Stimulated activated CD4-positive, alpha-beta T cell treated with anti-CD3 and anti-CD28 coated beads, Interleukin-15, amount 100 ng/mL, for 48 hours (primary cell): ENCODE results near the gene TBL3.

Experiments used
- DNase-seq, 2 donors: peaks; one replicate each; pipeline ENCODE4 v3.0.0-alpha.2; 2020; ENCODE audit warnings: low read depth in 2 of 2

Gene TBL3

DNA sequence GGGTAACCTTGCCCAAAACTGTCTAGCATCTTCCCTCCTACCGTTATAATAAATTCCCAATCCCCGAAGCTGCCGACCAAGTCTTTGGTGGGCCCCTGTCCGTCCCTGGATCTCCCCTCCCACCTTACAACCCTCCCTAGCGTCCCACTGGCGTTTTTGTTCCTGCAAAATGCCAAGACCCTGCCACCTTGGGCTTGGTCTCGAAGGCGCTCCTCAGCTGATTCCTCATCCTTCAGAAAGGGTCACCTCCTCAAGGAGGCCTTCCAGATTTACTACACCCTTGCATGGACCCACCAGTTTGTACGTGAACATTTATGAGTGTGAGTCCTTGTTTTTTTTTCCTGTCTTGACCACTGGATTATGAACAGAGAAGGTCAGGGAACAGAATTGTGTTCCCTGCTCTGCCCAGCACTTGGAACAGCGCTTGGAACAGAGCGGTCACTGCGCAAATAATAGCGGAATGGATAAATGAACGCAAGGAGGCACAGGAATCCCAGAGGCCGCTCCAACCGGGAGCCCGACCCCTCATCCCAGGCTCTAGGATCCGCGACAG lies 11.2 kb downstream of the TBL3 start:
- DNase-seq: no peak

- DNase-seq: peak in 1 of 2 donors; percentile 70
Observed at GRCh38 chr16:1983544-1984346, 11.9 kb downstream of the TBL3 start, which contains the start of gene GFER. GFER (plus strand) TSS chr16:1984193; CDS start chr16:1984219, 26 bp downstream.

GRCh38 chr16:1984347-1985225 lies 12.7 kb downstream of the TBL3 start:
- no peak for DNase-seq

- DNase-seq: no peak
Observed at GRCh38 chr16:1985466-1986150, 13.8 kb downstream of the TBL3 start.

- no peak for DNase-seq
Observed at GRCh38 chr16:1987198-1987597, 15.3 kb downstream of the TBL3 start.

DNA sequence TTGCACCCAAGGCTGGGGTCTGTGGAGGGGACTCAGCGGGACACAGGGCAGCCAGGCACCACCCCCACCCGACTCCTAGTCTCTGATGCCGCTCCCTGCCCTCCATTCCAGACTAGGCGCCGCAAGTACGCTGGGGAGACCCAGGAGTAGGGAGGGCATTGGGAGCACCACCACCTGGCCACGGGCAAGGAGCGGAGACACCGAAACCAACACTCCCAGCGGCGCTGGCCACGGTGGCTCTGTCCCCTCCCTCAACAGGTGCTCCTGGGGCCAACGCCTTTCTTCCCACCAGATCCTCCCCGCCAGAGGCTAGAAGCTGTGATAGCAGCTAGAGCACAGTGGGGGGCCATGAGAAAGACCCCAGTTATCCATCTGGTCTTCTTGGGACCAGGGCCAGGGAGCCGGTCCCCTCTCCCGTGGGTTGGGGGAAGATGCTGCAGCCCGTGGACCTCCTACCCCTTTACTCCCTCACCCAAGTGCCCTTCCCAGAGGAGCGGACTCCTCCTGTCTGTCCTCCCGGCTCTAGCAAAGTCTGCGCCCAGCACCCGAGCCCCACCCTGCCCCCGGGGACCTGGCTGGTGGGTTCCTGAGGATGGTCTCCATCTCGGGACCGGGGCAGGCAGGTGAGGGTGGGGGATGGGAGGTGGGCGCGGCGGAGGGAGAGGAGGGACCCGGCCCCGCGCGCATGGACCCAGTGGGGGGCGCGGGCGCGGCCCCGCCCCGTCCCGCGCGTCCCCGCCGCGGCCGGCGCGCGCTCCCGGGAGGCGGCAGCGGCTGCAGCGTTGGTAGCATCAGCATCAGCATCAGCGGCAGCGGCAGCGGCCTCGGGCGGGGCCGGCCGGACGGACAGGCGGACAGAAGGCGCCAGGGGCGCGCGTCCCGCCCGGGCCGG lies 17.6 kb downstream of the TBL3 start, which contains the start of gene SYNGR3:
Gene SYNGR3, plus strand, starts transcription at position 762 of the 892 bp plus-strand sequence. CDS start 133 bp downstream, outside the sequence.
- DNase-seq: no peak

GRCh38 chr16:1990101-1990350 lies 18.2 kb downstream of the TBL3 start:
- no peak for DNase-seq

DNA sequence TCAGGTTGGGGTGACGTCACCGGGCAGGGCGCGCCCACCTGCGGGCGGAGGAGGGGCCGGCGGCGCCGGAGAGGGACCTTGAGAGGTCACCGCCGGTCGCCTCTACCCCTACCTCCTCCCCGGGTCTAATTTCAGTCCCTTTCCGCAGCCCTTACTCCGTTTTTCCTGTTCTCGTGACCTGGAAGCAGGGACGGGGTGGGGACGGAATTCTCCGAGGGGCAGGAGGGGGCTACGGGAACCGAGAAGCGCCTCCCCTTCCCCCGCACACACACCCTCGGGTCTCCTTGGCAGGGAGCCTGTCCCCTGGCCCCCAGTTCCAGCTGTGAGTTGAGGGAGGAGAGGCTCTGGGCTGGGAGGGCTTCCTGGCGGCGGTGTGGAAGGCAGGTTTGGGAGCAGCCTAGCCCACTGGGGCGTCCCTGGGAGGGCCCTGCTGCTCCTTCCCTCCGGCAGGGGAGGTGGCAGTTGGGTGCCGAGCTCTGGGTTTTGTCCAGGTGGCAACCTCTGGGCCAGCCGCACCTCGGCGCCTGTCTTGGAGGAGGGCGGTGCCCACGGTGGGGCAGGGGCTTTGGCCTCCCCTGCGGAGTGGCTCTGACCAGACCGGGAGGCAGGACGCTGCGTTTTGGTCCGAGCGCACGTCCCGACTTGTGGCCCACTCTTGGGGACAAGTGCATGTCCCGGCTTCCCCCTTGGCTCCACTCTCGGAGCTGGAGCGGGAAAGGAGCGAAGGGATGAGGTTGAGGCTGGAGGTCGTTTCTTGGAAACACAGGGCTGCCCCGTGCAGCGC lies 18.7 kb downstream of the TBL3 start:
- no peak for DNase-seq

DNA sequence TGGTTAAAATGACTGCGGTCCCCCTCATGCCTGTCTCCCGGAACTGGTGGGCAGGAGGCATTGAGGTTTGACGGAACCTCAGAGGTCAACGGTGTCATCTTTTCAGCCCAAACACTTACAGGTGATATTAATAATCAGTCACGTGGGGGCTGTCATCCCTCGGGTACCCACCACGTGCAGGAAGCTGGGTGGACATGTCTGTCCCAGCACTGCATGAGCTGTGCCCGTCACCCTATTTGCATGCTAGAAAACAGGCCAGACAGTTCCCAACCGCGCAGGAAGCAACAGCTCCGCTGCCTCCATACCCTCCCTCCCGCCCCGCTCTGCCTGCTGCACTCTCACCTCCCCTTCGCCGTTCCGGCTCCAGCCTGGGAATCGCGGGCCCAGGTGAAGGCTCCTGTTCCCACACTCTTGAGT lies 19.3 kb downstream of the TBL3 start:
- no peak for DNase-seq

DNA sequence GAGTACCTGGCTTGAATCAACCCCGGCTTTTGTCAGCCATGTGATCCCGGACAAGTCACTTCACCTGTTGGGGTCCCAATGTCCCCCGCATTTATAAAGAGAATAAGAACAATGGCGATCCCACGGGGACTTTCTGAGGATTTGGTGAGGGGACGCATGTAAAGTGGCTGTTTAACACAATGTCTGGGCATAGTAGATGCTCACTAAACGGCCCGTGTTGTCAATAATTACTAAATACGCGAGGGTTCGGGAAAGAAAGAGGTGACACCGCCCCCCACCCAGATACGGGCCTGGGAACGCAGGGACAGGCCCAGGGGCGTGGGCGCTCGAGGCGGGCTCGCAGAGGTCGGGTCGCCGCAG lies 19.7 kb downstream of the TBL3 start:
- no peak for DNase-seq

- DNase-seq: peak; percentile 98
Observed at GRCh38 chr16:1991948-1992703, 20.3 kb downstream of the TBL3 start.

DNA sequence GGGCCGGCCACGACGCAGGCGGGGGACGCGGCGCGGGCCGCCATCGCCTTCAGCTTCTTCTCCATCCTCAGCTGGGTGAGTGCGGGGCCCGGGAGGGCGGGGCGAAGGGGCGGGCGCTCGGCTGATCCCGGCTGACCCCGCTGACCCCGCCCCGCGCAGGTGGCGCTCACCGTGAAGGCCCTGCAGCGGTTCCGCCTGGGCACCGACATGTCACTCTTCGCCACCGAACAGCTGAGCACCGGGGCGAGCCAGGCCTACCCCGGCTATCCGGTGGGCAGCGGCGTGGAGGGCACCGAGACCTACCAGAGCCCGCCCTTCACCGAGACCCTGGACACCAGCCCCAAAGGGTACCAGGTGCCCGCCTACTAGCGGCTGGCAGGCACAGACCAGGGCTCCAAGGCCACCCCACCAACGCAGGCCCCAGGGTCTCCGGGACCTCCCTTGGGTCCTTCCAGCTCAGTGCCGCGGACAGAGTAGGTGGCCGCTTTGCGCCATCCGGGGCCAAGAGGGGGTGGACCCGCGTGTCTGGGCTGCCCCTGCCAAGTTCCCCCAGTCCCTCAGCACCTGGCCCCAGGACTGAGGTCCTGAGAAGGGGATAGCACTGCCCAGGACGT lies 21.0 kb downstream of the TBL3 start:
- no peak for DNase-seq

GRCh38 chr16:1993731-1994131 lies 21.9 kb downstream of the TBL3 start:
- DNase-seq: no peak

- no peak for DNase-seq
Observed at GRCh38 chr16:1997494-1998359, 25.9 kb downstream of the TBL3 start.

GRCh38 chr16:1998360-1998835 lies 26.5 kb downstream of the TBL3 start:
- DNase-seq: no peak

DNA sequence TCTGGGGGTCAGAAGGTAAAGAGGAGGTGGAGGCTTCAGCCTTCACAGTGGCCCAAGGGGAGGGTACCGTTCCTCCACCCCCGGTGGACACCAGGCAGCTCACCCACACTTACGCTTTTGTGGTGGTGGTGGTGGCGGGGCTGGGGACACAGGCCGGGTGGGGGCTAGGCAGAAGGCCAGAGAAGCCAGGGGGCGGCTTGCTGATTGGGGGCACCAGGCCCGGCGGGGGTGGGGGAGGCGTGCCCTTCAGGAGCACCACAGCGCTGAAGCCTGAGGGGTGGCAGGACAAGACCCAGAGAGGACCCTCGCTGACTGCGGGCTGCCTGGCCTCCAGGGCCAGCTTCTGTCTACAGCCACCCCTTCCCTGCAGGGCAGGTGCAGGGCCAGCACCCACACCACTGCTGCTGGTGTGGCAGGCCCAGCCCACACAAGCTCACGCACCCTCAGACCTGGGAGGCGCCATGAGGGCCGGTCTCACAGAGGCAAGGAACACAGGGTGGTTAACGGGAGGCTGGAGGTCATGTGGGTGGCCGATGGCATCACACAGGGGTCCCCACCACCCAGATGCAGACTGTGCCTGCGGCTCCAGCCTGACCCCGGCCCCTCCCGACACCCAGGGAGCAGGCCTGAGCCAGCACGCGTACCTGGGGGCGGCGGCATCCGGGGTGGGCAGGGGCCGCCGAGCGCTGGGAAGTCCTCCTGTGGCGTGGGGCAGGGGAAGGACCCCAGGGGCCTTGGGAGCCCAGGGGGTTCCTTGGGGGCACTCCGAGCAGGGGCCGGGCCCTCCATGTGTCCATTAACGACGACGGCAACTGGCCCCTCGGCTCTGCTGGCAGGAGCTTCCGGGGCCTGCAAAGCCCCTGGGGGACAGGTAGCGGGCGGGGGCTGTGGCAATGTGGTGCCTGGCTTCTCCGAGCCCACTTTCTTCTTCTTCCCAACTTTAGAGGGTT lies 27.3 kb downstream of the TBL3 start:
- no peak for DNase-seq
